ENCODE data around the gene ADAMTS7. TPM values are rescaled to one million over a fixed set of nuclear protein-coding genes. Genes with fewer than 3 reads are reported as not detected.
"Not testable (repeated sequence)": the region's sequence is repeated elsewhere in the genome, so short reads cannot be mapped to it uniquely, and the experiment has no call there.

ADAMTS7 gene
- total RNA-seq, 1 experiment from 2014 or later, result 14.3 TPM

- not testable (repeated sequence) for H3K4me3 ChIP-seq (ENCODE audit: insufficient read depth, low read depth, low read length); H3K27me3 ChIP-seq (ENCODE audit: control insufficient read depth, insufficient read depth, low read length); H3K36me3 ChIP-seq (replicated peaks; ENCODE audit: control insufficient read depth, insufficient read depth, low read length)
- peak; percentile 98 for DNase-seq
Observed at GRCh38 chr15:78750974-78751601, 60.2 kb downstream of the ADAMTS7 start.

GRCh38 chr15:78750566-78750965, 60.7 kb downstream of the ADAMTS7 start:
- no peaks in the 10 kb centered on the region for H3K36me3 ChIP-seq (replicated peaks; ENCODE audit: control insufficient read depth, insufficient read depth, low read length)
- H3K27me3 ChIP-seq (ENCODE audit: control insufficient read depth, insufficient read depth, low read length), result no peaks in the 10 kb centered on the region
- DNase-seq, result peak; percentile 42
- no peak overlapping the region for H3K4me3 ChIP-seq (ENCODE audit: insufficient read depth, low read depth, low read length)

- Histone ChIP-seq H3K36me3 (replicated peaks; ENCODE audit: control insufficient read depth, insufficient read depth, low read length) (no peaks in the 10 kb centered on the region), H3K4me3 (ENCODE audit: insufficient read depth, low read depth, low read length) (no peak overlapping the region), H3K27me3 (ENCODE audit: control insufficient read depth, insufficient read depth, low read length) (no peaks in the 10 kb centered on the region)
- peak; percentile 18 for DNase-seq
Observed at GRCh38 chr15:78749831-78750230, 61.4 kb downstream of the ADAMTS7 start.

GRCh38 chr15:78747877-78748276, 63.4 kb downstream of the ADAMTS7 start:
- not testable (repeated sequence) for DNase-seq; H3K27me3 ChIP-seq (ENCODE audit: control insufficient read depth, insufficient read depth, low read length); H3K4me3 ChIP-seq (ENCODE audit: insufficient read depth, low read depth, low read length); H3K36me3 ChIP-seq (replicated peaks; ENCODE audit: control insufficient read depth, insufficient read depth, low read length)

GRCh38 chr15:78741674-78742073, 69.6 kb downstream of the ADAMTS7 start:
- H3K36me3 ChIP-seq (replicated peaks; ENCODE audit: control insufficient read depth, insufficient read depth, low read length); DNase-seq; H3K27me3 ChIP-seq (ENCODE audit: control insufficient read depth, insufficient read depth, low read length); H3K4me3 ChIP-seq (ENCODE audit: insufficient read depth, low read depth, low read length): not testable (repeated sequence)

GRCh38 chr15:78740904-78741274, 70.4 kb downstream of the ADAMTS7 start:
- no peak overlapping the region for H3K4me3 ChIP-seq (ENCODE audit: insufficient read depth, low read depth, low read length)
- DNase-seq, result peak; percentile 18
- no peaks in the 10 kb centered on the region for H3K36me3 ChIP-seq (replicated peaks; ENCODE audit: control insufficient read depth, insufficient read depth, low read length)
- no peaks in the 10 kb centered on the region for H3K27me3 ChIP-seq (ENCODE audit: control insufficient read depth, insufficient read depth, low read length)

- peak; percentile 81 for DNase-seq
- Histone ChIP-seq H3K4me3 (ENCODE audit: insufficient read depth, low read depth, low read length) (no peak overlapping the region), H3K27me3 (ENCODE audit: control insufficient read depth, insufficient read depth, low read length) (no peaks in the 10 kb centered on the region), H3K36me3 (replicated peaks; ENCODE audit: control insufficient read depth, insufficient read depth, low read length) (no peaks in the 10 kb centered on the region)
Observed at GRCh38 chr15:78739996-78740903, 71.0 kb downstream of the ADAMTS7 start.

GRCh38 chr15:78739206-78739605, 72.1 kb downstream of the ADAMTS7 start:
- DNase-seq, result peak; percentile 21
- Histone ChIP-seq H3K4me3 (ENCODE audit: insufficient read depth, low read depth, low read length) (no peak overlapping the region), H3K27me3 (ENCODE audit: control insufficient read depth, insufficient read depth, low read length) (peaks cover 4% of the 10 kb centered on the region; the same call in 1 of the 2 replicates), H3K36me3 (replicated peaks; ENCODE audit: control insufficient read depth, insufficient read depth, low read length) (no peaks in the 10 kb centered on the region)

- not testable (repeated sequence) for H3K4me3 ChIP-seq (ENCODE audit: insufficient read depth, low read depth, low read length); H3K27me3 ChIP-seq (ENCODE audit: control insufficient read depth, insufficient read depth, low read length); H3K36me3 ChIP-seq (replicated peaks; ENCODE audit: control insufficient read depth, insufficient read depth, low read length)
- peak; percentile 83 for DNase-seq
Observed at GRCh38 chr15:78737931-78738558, 73.2 kb downstream of the ADAMTS7 start.

- no peak overlapping the region for H3K4me3 ChIP-seq (ENCODE audit: insufficient read depth, low read depth, low read length)
- DNase-seq, result no peak
- H3K27me3 ChIP-seq (ENCODE audit: control insufficient read depth, insufficient read depth, low read length), result peaks cover 4% of the 10 kb centered on the region; the same call in 1 of the 2 replicates
Observed at GRCh38 chr15:78737187-78737820, 74.0 kb downstream of the ADAMTS7 start.

GRCh38 chr15:78736286-78736685, 75.0 kb downstream of the ADAMTS7 start:
- H3K36me3 ChIP-seq (replicated peaks; ENCODE audit: control insufficient read depth, insufficient read depth, low read length); H3K27me3 ChIP-seq (ENCODE audit: control insufficient read depth, insufficient read depth, low read length); DNase-seq; H3K4me3 ChIP-seq (ENCODE audit: insufficient read depth, low read depth, low read length): not testable (repeated sequence)

More at GRCh38 chr15:78737187-78737820, 74.0 kb downstream of the ADAMTS7 start:
- H3K36me3 ChIP-seq (replicated peaks; ENCODE audit: control insufficient read depth, insufficient read depth, low read length), result no peaks in the 10 kb centered on the region

GRCh38 chr15:78734451-78735064, 76.7 kb downstream of the ADAMTS7 start:
- Histone ChIP-seq H3K27me3 (ENCODE audit: control insufficient read depth, insufficient read depth, low read length) (peaks cover 4% of the 10 kb centered on the region; the same call in 1 of the 2 replicates), H3K36me3 (replicated peaks; ENCODE audit: control insufficient read depth, insufficient read depth, low read length) (no peaks in the 10 kb centered on the region), H3K4me3 (ENCODE audit: insufficient read depth, low read depth, low read length) (no peak overlapping the region)
- DNase-seq, result no peak

GRCh38 chr15:78732634-78733033, 78.6 kb downstream of the ADAMTS7 start:
- Histone ChIP-seq H3K27me3 (ENCODE audit: control insufficient read depth, insufficient read depth, low read length) (peaks cover 4% of the 10 kb centered on the region; the same call in 1 of the 2 replicates), H3K4me3 (ENCODE audit: insufficient read depth, low read depth, low read length) (no peak overlapping the region), H3K36me3 (replicated peaks; ENCODE audit: control insufficient read depth, insufficient read depth, low read length) (no peaks in the 10 kb centered on the region)
- DNase-seq, result no peak

GRCh38 chr15:78730955-78731354, 80.3 kb downstream of the ADAMTS7 start:
- H3K36me3 ChIP-seq (replicated peaks; ENCODE audit: control insufficient read depth, insufficient read depth, low read length), result no peaks in the 10 kb centered on the region
- H3K4me3 ChIP-seq (ENCODE audit: insufficient read depth, low read depth, low read length), result no peak overlapping the region
- no peak for DNase-seq
- peaks cover 4% of the 10 kb centered on the region; the same call in 1 of the 2 replicates for H3K27me3 ChIP-seq (ENCODE audit: control insufficient read depth, insufficient read depth, low read length)

Measured in H7 (cell line).